Measurements from ENCODE around the gene SNX11.

Gene SNX11

GRCh38 chr17:48134912-48135480 is 27.4 kb downstream of the SNX11 start:
- peak in 1 of 2 experiments; percentile 9 for DNase-seq

GRCh38 chr17:48137656-48138055 is 30.1 kb downstream of the SNX11 start:
- DNase-seq: no peak

GRCh38 chr17:48139944-48140343 is 32.4 kb downstream of the SNX11 start:
- DNase-seq: no peak

GRCh38 chr17:48143629-48144028 is 36.1 kb downstream of the SNX11 start:
- DNase-seq: no peak

- no peak for DNase-seq
Observed at GRCh38 chr17:48144231-48144630, 36.7 kb downstream of the SNX11 start.

- no peak for DNase-seq
Observed at GRCh38 chr17:48144976-48145798, 37.6 kb downstream of the SNX11 start.

GRCh38 chr17:48148029-48148770 is 40.6 kb downstream of the SNX11 start:
- DNase-seq: no peak

GRCh38 chr17:48148854-48149786 is 41.6 kb downstream of the SNX11 start:
- no peak for DNase-seq

- no peak for DNase-seq
Observed at GRCh38 chr17:48149787-48150463, 42.4 kb downstream of the SNX11 start.

- no peak for DNase-seq
Observed at GRCh38 chr17:48150597-48151001, 43.0 kb downstream of the SNX11 start.

- DNase-seq: no peak
Observed at GRCh38 chr17:48151220-48151619, 43.7 kb downstream of the SNX11 start.

GRCh38 chr17:48152289-48152688 is 44.7 kb downstream of the SNX11 start:
- no peak for DNase-seq

- peak in 1 of 2 experiments; percentile 58 for DNase-seq
Observed at GRCh38 chr17:48153691-48154358, 46.3 kb downstream of the SNX11 start.

GRCh38 chr17:48155889-48156611 is 48.5 kb downstream of the SNX11 start:
- no peak for DNase-seq

GRCh38 chr17:48159232-48159631 is 51.7 kb downstream of the SNX11 start:
- DNase-seq: no peak

GRCh38 chr17:48160177-48161081 is 52.9 kb downstream of the SNX11 start:
- no peak for DNase-seq

- no peak for DNase-seq
Observed at GRCh38 chr17:48161127-48161905, 53.8 kb downstream of the SNX11 start.

GRCh38 chr17:48162306-48162934 is 54.9 kb downstream of the SNX11 start:
- DNase-seq: no peak

Data from SW 1271 (cell line).